ENCODE data around the gene TBXAS1. TPM values are rescaled to one million over a fixed set of nuclear protein-coding genes. Genes with fewer than 3 reads are reported as not detected.
A peak's percentile ranks its signal among the peaks of the same experiment; 100 is the strongest.

Gene TBXAS1
- total and polyA plus RNA-seq, 11 donors, result 2.0 to 32.0 (median 4.7) TPM

GRCh38 chr7:140000666-140001268 is 171.7 kb downstream of the TBXAS1 start:
- H3K9me3 ChIP-seq, result no peaks in the 10 kb centered on the region
- intact Hi-C loops (cut with DNase I), result loop anchor here in 9 of 10 donors (2.0 to 10.0 kb wide), 9 partner anchors 223 to 566 kb away; partner anchors contain the start of gene HIPK2 (in 3 of the 9)

GRCh38 chr7:140003913-140004382 is 174.9 kb downstream of the TBXAS1 start:
- H3K4me1 ChIP-seq, result no peaks in the 10 kb centered on the region
- DNase-seq, result no peak
- no peak for ATAC-seq
- H3K4me3 ChIP-seq, result no peak overlapping the region
- no peaks in the 10 kb centered on the region for H3K27me3 ChIP-seq
- no peak overlapping the region for H3K27ac ChIP-seq
- H3K9me3 ChIP-seq, result no peaks in the 10 kb centered on the region
- TF ChIP-seq POLR2A (IDR thresholded peaks at IDR 0.05), result no peak
- peak in 10 of 12 donors; percentile 23 to 53 (median 43) for TF ChIP-seq CTCF (IDR thresholded peaks at IDR 0.05)
- H3K36me3 ChIP-seq, result no peaks in the 10 kb centered on the region
- WGBS, 4 donors, result 65 to 71% (median 70%) methylated on average over 9 of the region's 9 CpGs
- intact Hi-C loops (cut with DNase I), result loop anchor here (2.0 to 10.0 kb wide), 15 partner anchors 223 to 569 kb away; partner anchors contain the start of gene HIPK2 (in 4 of the 10)

More at GRCh38 chr7:140000666-140001268, 171.7 kb downstream of the TBXAS1 start:
- Histone ChIP-seq H3K4me3 (no peak overlapping the region), H3K36me3 (no peaks in the 10 kb centered on the region), H3K27me3 (no peaks in the 10 kb centered on the region), H3K4me1 (no peaks in the 10 kb centered on the region), H3K27ac (no peak overlapping the region)
- ATAC-seq (no peak), DNase-seq (no peak)
- WGBS, 4 donors, result 82 to 92% (median 88%) methylated on average over 5 to 6 of the region's 6 CpGs
- TF ChIP-seq POLR2A (IDR thresholded peaks at IDR 0.05), result no peak
- no peak for TF ChIP-seq CTCF (IDR thresholded peaks at IDR 0.05)

GRCh38 chr7:140004672-140005071 is 175.6 kb downstream of the TBXAS1 start:
- Histone ChIP-seq H3K27me3 (no peaks in the 10 kb centered on the region), H3K36me3 (no peaks in the 10 kb centered on the region), H3K9me3 (no peaks in the 10 kb centered on the region), H3K27ac (no peak overlapping the region), H3K4me1 (no peaks in the 10 kb centered on the region), H3K4me3 (no peak overlapping the region)
- intact Hi-C loops (cut with DNase I), result loop anchor here in 9 of 10 donors (2.0 to 10.0 kb wide), 9 partner anchors 227 to 570 kb away; partner anchors contain the start of gene HIPK2 (in 3 of the 9)
- TF ChIP-seq POLR2A (IDR thresholded peaks at IDR 0.05), result no peak
- no peak for TF ChIP-seq CTCF (IDR thresholded peaks at IDR 0.05)
- WGBS, 4 donors, result 96 to 100% (median 98%) methylated on average over 1 to 6 of the region's 6 CpGs
- ATAC-seq (no peak), DNase-seq (no peak)

- intact Hi-C loops (cut with DNase I), result loop anchor here in 2 of 10 donors (2.0 to 10.0 kb wide), 3 partner anchors 361 to 571 kb away; no protein-coding TSS in a partner anchor
- ATAC-seq, result no peak
- Histone ChIP-seq H3K27ac (no peak overlapping the region), H3K4me3 (no peak overlapping the region), H3K27me3 (no peaks in the 10 kb centered on the region), H3K36me3 (no peaks in the 10 kb centered on the region), H3K9me3 (no peaks in the 10 kb centered on the region), H3K4me1 (no peaks in the 10 kb centered on the region)
- TF ChIP-seq POLR2A (IDR thresholded peaks at IDR 0.05) (no peak), CTCF (IDR thresholded peaks at IDR 0.05) (no peak)
- WGBS, 4 donors, result 66 to 80% (median 78%) methylated on average over 7 of the region's 7 CpGs
- DNase-seq, result no peak
These were observed 176.3 kb downstream of the TBXAS1 start for GRCh38 chr7:140005341-140005740.

Measured in heart left ventricle (tissue), 16 donors.